ENCODE results near the gene RERGL. TPM values are rescaled to one million over a fixed set of nuclear protein-coding genes. Genes with fewer than 3 reads are reported as not detected.

Gene RERGL, protein sequence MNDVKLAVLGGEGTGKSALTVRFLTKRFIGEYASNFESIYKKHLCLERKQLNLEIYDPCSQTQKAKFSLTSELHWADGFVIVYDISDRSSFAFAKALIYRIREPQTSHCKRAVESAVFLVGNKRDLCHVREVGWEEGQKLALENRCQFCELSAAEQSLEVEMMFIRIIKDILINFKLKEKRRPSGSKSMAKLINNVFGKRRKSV
- not detected in 2 replicates for total RNA-seq (2021)
- long read RNA-seq = 0 reads

DNA sequence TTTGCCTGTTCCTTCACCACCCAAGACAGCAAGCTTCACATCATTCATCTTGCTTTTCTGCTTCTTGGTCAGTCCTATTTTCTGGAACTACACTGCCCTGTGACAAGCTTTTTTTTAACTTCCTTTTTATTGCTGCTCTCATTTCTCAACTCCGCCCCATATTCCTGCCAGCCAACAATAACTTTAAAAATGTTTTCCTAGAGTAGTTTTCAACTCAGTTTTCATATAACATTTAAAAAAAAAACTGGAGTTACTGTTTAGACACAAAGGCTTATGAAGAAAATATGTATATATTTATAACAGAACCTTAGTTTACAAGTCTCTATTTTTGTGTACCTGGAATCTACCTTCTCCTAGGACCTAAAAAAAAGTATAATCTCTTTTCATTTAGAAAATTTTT lies at the start of gene RERGL:
Gene RERGL, minus strand, starts transcription at position 101 of the 400 bp plus-strand sequence. Its CDS starts 53 bp downstream, at position 48.
- no peak within 1 kb of the TSS for H2BK15ac ChIP-seq (ENCODE audit: low read depth, low read length)
- WGBS (ENCODE audit: extremely low coverage, insufficient read length, low lambda C conversion rate) = no CpG with 5 or more reads among the region's 1 CpG
- no peaks in the 10 kb centered on the region for H3K27me3 Mint-ChIP-seq (ENCODE audit: low read depth)

More for the DNA sequence above, at the start of gene RERGL:
- no peaks in the 10 kb centered on the region for H3K79me1 ChIP-seq (ENCODE audit: insufficient read depth, low read depth, low read length, poor library complexity, severe bottlenecking)
- TF ChIP-seq, protein P1, sequence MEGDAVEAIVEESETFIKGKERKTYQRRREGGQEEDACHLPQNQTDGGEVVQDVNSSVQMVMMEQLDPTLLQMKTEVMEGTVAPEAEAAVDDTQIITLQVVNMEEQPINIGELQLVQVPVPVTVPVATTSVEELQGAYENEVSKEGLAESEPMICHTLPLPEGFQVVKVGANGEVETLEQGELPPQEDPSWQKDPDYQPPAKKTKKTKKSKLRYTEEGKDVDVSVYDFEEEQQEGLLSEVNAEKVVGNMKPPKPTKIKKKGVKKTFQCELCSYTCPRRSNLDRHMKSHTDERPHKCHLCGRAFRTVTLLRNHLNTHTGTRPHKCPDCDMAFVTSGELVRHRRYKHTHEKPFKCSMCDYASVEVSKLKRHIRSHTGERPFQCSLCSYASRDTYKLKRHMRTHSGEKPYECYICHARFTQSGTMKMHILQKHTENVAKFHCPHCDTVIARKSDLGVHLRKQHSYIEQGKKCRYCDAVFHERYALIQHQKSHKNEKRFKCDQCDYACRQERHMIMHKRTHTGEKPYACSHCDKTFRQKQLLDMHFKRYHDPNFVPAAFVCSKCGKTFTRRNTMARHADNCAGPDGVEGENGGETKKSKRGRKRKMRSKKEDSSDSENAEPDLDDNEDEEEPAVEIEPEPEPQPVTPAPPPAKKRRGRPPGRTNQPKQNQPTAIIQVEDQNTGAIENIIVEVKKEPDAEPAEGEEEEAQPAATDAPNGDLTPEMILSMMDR (conservative IDR thresholded peaks at IDR 0.05) = no peak
- H2AFZ ChIP-seq (ENCODE audit: low read length) = no peak within 1 kb of the TSS
- H3K4me1 ChIP-seq (ENCODE audit: insufficient read depth, low read length) = no peaks in the 10 kb centered on the region
- no peak within 1 kb of the TSS for H3K27ac ChIP-seq (ENCODE audit: insufficient read length, low read depth, low read length)
- DNase-seq = no peak
- H3K56ac ChIP-seq (ENCODE audit: insufficient read length, low read depth, low read length) = no peak within 1 kb of the TSS
- no peak within 1 kb of the TSS for H4K5ac ChIP-seq (ENCODE audit: insufficient read length, low read depth, low read length)
- H2BK12ac ChIP-seq (ENCODE audit: insufficient read length, low read depth, low read length) = no peak within 1 kb of the TSS
- no peaks in the 10 kb centered on the region for H4K20me1 ChIP-seq (ENCODE audit: control insufficient read depth, insufficient read depth, insufficient read length)
- no peak within 1 kb of the TSS for H2BK120ac ChIP-seq (ENCODE audit: low read depth, low read length, poor library complexity, severe bottlenecking)
- no peak within 1 kb of the TSS for H3K14ac ChIP-seq (ENCODE audit: insufficient read depth, low read length)
- no peak within 1 kb of the TSS for H3K9ac ChIP-seq (ENCODE audit: extremely low read depth, insufficient read length, low read length)
- no peak within 1 kb of the TSS for H2BK20ac ChIP-seq (ENCODE audit: low read depth, low read length, poor library complexity, severe bottlenecking)
- no peak within 1 kb of the TSS for H3K27ac Mint-ChIP-seq
- H3K4me1 Mint-ChIP-seq = no peaks in the 10 kb centered on the region
- H3K79me2 ChIP-seq (ENCODE audit: insufficient read depth, low read length) = no peaks in the 10 kb centered on the region
- H3K4ac ChIP-seq (ENCODE audit: low read depth, low read length) = no peak within 1 kb of the TSS
- no peaks in the 10 kb centered on the region; a peak in 2 of 7 replicates for H3K36me3 Mint-ChIP-seq (ENCODE audit: insufficient read depth in 1 of 3, low read depth in 3 of 3)
- no peak within 1 kb of the TSS for H2AK5ac ChIP-seq (ENCODE audit: insufficient read length, low read length)
- no peak within 1 kb of the TSS for H3K18ac ChIP-seq (ENCODE audit: insufficient read length, low read depth, low read length)
- H4K91ac ChIP-seq (ENCODE audit: insufficient read length, low read depth, low read length) = no peak within 1 kb of the TSS
- no peak within 1 kb of the TSS for H3K23ac ChIP-seq (ENCODE audit: insufficient read length, low read depth, low read length)
- no peak within 1 kb of the TSS for H3K4me2 ChIP-seq (ENCODE audit: insufficient read depth, insufficient read length, low read length)
- H3K9me3 ChIP-seq (ENCODE audit: control insufficient read depth, low read depth, low read length) = no peaks in the 10 kb centered on the region
- H3K4me3 Mint-ChIP-seq = no peak within 1 kb of the TSS
- no peaks in the 10 kb centered on the region for H3K27me3 ChIP-seq (ENCODE audit: insufficient read depth, low read length)
- no peak within 1 kb of the TSS for H4K8ac ChIP-seq (replicated peaks; ENCODE audit: insufficient read length, low read depth, low read length)
- H2BK5ac ChIP-seq (ENCODE audit: insufficient read length, low read length) = no peak within 1 kb of the TSS
- no peaks in the 10 kb centered on the region for H3K23me2 ChIP-seq (ENCODE audit: insufficient read length, low read depth, low read length, poor library complexity, severe bottlenecking)
- no peak within 1 kb of the TSS for H3T11ph ChIP-seq (ENCODE audit: low read length)
- peaks cover 6 to 11% of the 10 kb centered on the region in 2 experiments for H3K9me3 Mint-ChIP-seq

Data from H9 (cell line).